Stomach smooth muscle (tissue), 2 donors: Measurements from ENCODE around the gene PDZD11.
"Not testable (repeated sequence)": the region's sequence is repeated elsewhere in the genome, so short reads cannot be mapped to it uniquely, and the experiment has no call there.

Source experiments
- H3K27ac ChIP-seq: one replicate; pipeline ENCODE4 v1.7.0; 2013; ENCODE audit warnings: mild to moderate bottlenecking, low read length, inconsistent platforms
- H3K27me3 ChIP-seq, 2 donors: one replicate each; pipeline ENCODE4 v1.7.0; 2013; ENCODE audit warnings: low read length in 2 of 2; ENCODE audit not compliant: insufficient read depth in 2 of 2, control insufficient read depth in 1 of 2
- H3K36me3 ChIP-seq, 2 donors: one replicate each; pipeline ENCODE4 v1.7.0; 2013; ENCODE audit warnings: low read length in 2 of 2; ENCODE audit not compliant: control insufficient read depth in 2 of 2, insufficient read depth in 2 of 2
- H3K4me1 ChIP-seq: one replicate; pipeline ENCODE4 v1.7.0; 2013; ENCODE audit warnings: low read length; ENCODE audit not compliant: control insufficient read depth, insufficient read depth
- H3K4me3 ChIP-seq, 2 donors: one replicate each; pipeline ENCODE4 v1.7.0; 2013; ENCODE audit warnings: low read length in 2 of 2
- H3K9ac ChIP-seq, 2 donors: one replicate each; pipeline ENCODE4 v1.7.0; 2013; ENCODE audit warnings: low read length in 2 of 2, mild to moderate bottlenecking in 1 of 2
- H3K9me3 ChIP-seq, 2 donors: one replicate each; pipeline ENCODE4 v1.7.0; 2013; ENCODE audit warnings: low read length in 2 of 2; ENCODE audit not compliant: control insufficient read depth in 2 of 2
- donor health status: healthy.
- donor health status: Pancreatic carcinoma.

PDZD11 gene

GRCh38 chrX:70257423-70258288 is 32.1 kb downstream of the PDZD11 start:
- Histone ChIP-seq H3K36me3 (no peaks in the 10 kb centered on the region), H3K4me1 (no peaks in the 10 kb centered on the region), H3K4me3 (no peak overlapping the region), H3K9me3 (no peaks in the 10 kb centered on the region), H3K27ac (no peak overlapping the region), H3K9ac (no peak overlapping the region), H3K27me3 (peaks cover 0 to 6% of the 10 kb centered on the region in 2 donors)

GRCh38 chrX:70255452-70255851 is 34.3 kb downstream of the PDZD11 start:
- Histone ChIP-seq H3K9me3 (no peaks in the 10 kb centered on the region), H3K9ac (no peak overlapping the region), H3K36me3 (no peaks in the 10 kb centered on the region)

GRCh38 chrX:70254909-70255308 is 34.8 kb downstream of the PDZD11 start:
- Histone ChIP-seq H3K9ac (no peak overlapping the region), H3K4me3 (no peak overlapping the region), H3K36me3 (no peaks in the 10 kb centered on the region), H3K27me3 (peaks cover 0 to 6% of the 10 kb centered on the region in 2 donors), H3K4me1 (no peaks in the 10 kb centered on the region), H3K27ac (no peak overlapping the region), H3K9me3 (no peaks in the 10 kb centered on the region)

More at GRCh38 chrX:70255452-70255851, 34.3 kb downstream of the PDZD11 start:
- no peaks in the 10 kb centered on the region for H3K4me1 ChIP-seq
- no peak overlapping the region for H3K27ac ChIP-seq
- H3K27me3 ChIP-seq = peaks cover 0 to 6% of the 10 kb centered on the region in 2 donors
- no peak overlapping the region for H3K4me3 ChIP-seq

GRCh38 chrX:70254063-70254400 is 35.7 kb downstream of the PDZD11 start:
- H3K4me3 ChIP-seq = no peak overlapping the region
- peaks cover 0 to 2% of the 10 kb centered on the region in 2 donors for H3K27me3 ChIP-seq
- no peaks in the 10 kb centered on the region for H3K36me3 ChIP-seq
- H3K27ac ChIP-seq = no peak overlapping the region
- H3K4me1 ChIP-seq = no peaks in the 10 kb centered on the region
- H3K9me3 ChIP-seq = no peaks in the 10 kb centered on the region
- H3K9ac ChIP-seq = no peak overlapping the region

- Histone ChIP-seq H3K27me3 (peaks cover 0 to 2% of the 10 kb centered on the region in 2 donors), H3K9me3 (no peaks in the 10 kb centered on the region), H3K4me3 (no peak overlapping the region), H3K4me1 (no peaks in the 10 kb centered on the region), H3K9ac (no peak overlapping the region), H3K27ac (no peak overlapping the region), H3K36me3 (no peaks in the 10 kb centered on the region)
Observed at GRCh38 chrX:70253377-70254062, 36.2 kb downstream of the PDZD11 start.

- Histone ChIP-seq H3K9ac (no peak overlapping the region), H3K36me3 (no peaks in the 10 kb centered on the region), H3K9me3 (no peaks in the 10 kb centered on the region), H3K4me3 (no peak overlapping the region), H3K4me1 (no peaks in the 10 kb centered on the region), H3K27me3 (peaks cover 0 to 2% of the 10 kb centered on the region in 2 donors), H3K27ac (no peak overlapping the region)
Observed at GRCh38 chrX:70252491-70252890, 37.2 kb downstream of the PDZD11 start.

- Histone ChIP-seq H3K9ac (no peak overlapping the region), H3K9me3 (no peaks in the 10 kb centered on the region), H3K27me3 (no peaks in the 10 kb centered on the region), H3K4me1 (no peaks in the 10 kb centered on the region), H3K36me3 (no peaks in the 10 kb centered on the region), H3K27ac (no peak overlapping the region), H3K4me3 (no peak overlapping the region)
Observed at GRCh38 chrX:70247252-70247651, 42.5 kb downstream of the PDZD11 start.

GRCh38 chrX:70244881-70245280 is 44.8 kb downstream of the PDZD11 start:
- no peak overlapping the region for H3K9ac ChIP-seq
- no peaks in the 10 kb centered on the region for H3K36me3 ChIP-seq

GRCh38 chrX:70243601-70244000 is 46.1 kb downstream of the PDZD11 start:
- not testable (repeated sequence) for H3K4me1 ChIP-seq, H3K9ac ChIP-seq, H3K9me3 ChIP-seq, H3K4me3 ChIP-seq, H3K27ac ChIP-seq, H3K27me3 ChIP-seq, H3K36me3 ChIP-seq

More at GRCh38 chrX:70244881-70245280, 44.8 kb downstream of the PDZD11 start:
- Histone ChIP-seq H3K4me1 (no peaks in the 10 kb centered on the region), H3K27me3 (peaks cover 0 to 2% of the 10 kb centered on the region in 2 donors), H3K27ac (no peak overlapping the region), H3K9me3 (no peaks in the 10 kb centered on the region), H3K4me3 (no peak overlapping the region)

GRCh38 chrX:70241501-70241900 is 48.2 kb downstream of the PDZD11 start:
- no peaks in the 10 kb centered on the region for H3K9me3 ChIP-seq
- H3K9ac ChIP-seq = no peak overlapping the region
- peaks cover 0 to 6% of the 10 kb centered on the region in 2 donors for H3K27me3 ChIP-seq
- H3K36me3 ChIP-seq = no peaks in the 10 kb centered on the region
- H3K4me3 ChIP-seq = no peak overlapping the region
- no peak overlapping the region for H3K27ac ChIP-seq
- no peaks in the 10 kb centered on the region for H3K4me1 ChIP-seq

GRCh38 chrX:70240751-70241150 is 49.0 kb downstream of the PDZD11 start:
- no peaks in the 10 kb centered on the region for H3K9me3 ChIP-seq
- H3K9ac ChIP-seq = no peak overlapping the region
- no peaks in the 10 kb centered on the region for H3K4me1 ChIP-seq
- H3K4me3 ChIP-seq = no peak overlapping the region
- peaks cover 0 to 6% of the 10 kb centered on the region in 2 donors for H3K27me3 ChIP-seq
- H3K27ac ChIP-seq = no peak overlapping the region
- H3K36me3 ChIP-seq = no peaks in the 10 kb centered on the region
